ENCODE results near the gene FSTL4.

FSTL4 gene

DNA sequence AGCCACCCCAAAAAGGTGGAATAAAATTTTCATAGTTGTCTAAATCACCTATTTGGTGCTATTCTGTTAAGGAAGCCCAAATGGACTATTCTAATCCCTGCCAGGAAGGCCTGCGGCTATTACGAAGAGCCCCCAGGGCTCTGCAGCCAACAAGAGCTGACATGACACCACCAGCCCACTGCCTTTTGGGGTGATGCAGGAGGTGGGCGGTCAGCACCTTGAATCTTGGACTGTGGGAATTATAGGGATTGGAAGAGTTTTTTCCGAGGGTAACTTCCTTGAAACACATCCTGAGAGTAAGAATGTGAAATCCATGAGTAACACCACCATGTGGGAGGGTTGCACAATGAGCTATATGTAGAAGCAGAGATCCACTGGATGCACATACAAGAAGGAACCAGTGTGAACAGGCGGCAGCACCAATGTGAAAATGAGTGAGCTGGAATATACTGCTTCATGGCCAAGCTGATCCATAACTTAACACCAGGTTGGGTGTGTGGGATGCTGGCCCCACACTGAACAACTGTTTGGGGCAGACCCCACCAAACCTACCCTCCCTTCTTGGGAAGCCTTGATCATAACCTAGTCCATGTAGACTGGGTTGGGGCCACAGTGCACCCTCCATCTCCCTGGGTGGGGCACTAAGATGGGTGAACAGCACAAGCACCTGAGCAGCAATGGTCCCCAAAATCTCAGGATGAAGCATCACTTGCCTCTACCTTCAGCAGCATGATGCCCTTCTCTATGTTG, 239.0 kb downstream of the FSTL4 start:
- Histone ChIP-seq H3K79me2 (ENCODE audit: insufficient read depth, low read length) (no peaks in the 10 kb centered on the region), H3K36me3 (ENCODE audit: insufficient read depth, low read length) (no peaks in the 10 kb centered on the region), H3K27me3 (ENCODE audit: insufficient read depth, low read length, poor library complexity) (no peaks in the 10 kb centered on the region), H4K20me1 (ENCODE audit: insufficient read depth, low read length) (no peaks in the 10 kb centered on the region), H3K4me3 (ENCODE audit: low read depth in 1 of 2, low read length in 2 of 2) (no peak overlapping the region), H2AFZ (ENCODE audit: low read depth, low read length) (no peak overlapping the region), H3K4me1 (ENCODE audit: insufficient read depth, low read length) (no peaks in the 10 kb centered on the region), H3K9ac (ENCODE audit: low read depth, low read length) (no peak overlapping the region), H3K27ac (ENCODE audit: low read length) (no peak overlapping the region), H3K9me3 (ENCODE audit: insufficient read depth, low read length, severe bottlenecking) (peaks cover 9% of the 10 kb centered on the region), H3K4me2 (ENCODE audit: insufficient read depth, low read length) (no peak overlapping the region)
- ATAC-seq (ENCODE audit: insufficient read depth, low read depth) (no peak), DNase-seq (no peak)
- TF ChIP-seq EZH2 (IDR thresholded peaks at IDR 0.05; ENCODE audit: borderline replicate concordance, low read depth, low read length, severe bottlenecking) = no peak
- TF ChIP-seq, protein P1, sequence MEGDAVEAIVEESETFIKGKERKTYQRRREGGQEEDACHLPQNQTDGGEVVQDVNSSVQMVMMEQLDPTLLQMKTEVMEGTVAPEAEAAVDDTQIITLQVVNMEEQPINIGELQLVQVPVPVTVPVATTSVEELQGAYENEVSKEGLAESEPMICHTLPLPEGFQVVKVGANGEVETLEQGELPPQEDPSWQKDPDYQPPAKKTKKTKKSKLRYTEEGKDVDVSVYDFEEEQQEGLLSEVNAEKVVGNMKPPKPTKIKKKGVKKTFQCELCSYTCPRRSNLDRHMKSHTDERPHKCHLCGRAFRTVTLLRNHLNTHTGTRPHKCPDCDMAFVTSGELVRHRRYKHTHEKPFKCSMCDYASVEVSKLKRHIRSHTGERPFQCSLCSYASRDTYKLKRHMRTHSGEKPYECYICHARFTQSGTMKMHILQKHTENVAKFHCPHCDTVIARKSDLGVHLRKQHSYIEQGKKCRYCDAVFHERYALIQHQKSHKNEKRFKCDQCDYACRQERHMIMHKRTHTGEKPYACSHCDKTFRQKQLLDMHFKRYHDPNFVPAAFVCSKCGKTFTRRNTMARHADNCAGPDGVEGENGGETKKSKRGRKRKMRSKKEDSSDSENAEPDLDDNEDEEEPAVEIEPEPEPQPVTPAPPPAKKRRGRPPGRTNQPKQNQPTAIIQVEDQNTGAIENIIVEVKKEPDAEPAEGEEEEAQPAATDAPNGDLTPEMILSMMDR (IDR thresholded peaks at IDR 0.05; ENCODE audit: borderline replicate concordance, extremely low read depth, low read length, poor library complexity, severe bottlenecking) = no peak

DNA sequence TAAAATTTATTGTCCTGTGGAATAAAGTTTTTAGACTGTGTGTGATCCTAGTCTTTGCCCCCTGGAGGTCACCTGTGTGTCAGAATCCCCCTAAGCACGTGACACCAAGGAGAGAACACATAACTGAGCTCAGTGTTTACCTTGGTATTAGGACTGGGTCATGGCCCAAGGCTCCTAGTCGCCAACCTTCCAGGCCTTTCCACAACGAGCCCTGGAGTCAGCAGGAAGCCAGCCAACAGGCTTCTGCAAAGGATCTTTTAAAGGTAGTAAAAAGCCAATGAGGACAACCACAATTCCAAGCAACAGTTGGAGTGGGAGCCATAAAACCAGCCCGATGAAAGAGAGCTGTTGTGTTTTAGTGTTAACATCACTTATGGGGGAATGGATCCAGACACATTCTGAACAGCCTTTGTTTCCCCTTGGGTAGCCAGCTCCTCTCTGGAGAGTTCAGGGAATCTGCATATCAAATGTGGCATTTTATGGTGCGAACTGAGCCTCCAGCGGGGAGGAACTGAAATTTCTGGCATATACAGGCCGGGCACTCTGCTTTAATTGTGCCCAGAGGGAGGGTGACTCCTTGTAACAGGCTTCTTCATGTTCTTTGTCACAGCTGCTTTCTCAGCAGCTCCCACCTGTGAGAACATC, 239.9 kb downstream of the FSTL4 start:
- no peak for ATAC-seq (ENCODE audit: insufficient read depth, low read depth)

DNA sequence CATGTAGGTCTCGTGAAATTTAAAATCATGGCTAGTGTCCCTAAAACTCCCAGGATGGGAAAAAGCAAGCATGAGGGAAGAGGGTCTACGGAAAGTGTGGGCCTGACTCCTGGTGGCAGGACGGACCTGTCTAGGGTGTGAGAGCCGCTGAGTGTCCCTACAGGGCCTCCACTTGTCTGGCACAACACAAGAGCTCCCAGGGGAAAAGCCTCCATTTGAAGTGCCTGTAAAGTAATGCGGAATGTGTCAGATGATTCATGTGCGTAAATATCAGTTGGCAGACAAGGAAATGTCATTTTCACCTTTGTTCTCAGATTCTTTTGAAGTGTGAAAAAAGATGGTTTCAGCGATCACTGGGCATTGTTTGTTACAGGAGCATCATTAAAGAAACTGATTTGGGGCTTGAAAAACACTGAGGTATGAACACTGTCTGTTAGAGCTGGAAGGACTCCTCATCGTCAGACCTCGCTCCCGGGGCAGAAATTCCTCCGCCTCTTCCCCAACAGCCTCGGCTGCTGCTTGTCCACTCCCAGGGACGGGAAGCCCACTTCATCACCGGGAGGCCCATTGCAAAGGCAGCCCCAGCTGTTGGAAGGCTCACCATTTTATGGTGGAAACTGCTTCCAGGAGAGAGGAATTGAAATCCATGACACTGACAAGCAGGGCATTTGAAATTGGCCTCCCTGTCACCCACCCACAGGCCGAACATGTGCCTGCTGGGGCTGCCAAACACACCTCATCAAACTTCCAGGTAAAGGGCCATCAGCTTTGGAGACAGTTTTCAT, 240.8 kb downstream of the FSTL4 start:
- Histone ChIP-seq H3K79me2 (ENCODE audit: insufficient read depth, low read length) (no peaks in the 10 kb centered on the region), H4K20me1 (ENCODE audit: insufficient read depth, low read length) (no peaks in the 10 kb centered on the region), H3K4me1 (ENCODE audit: insufficient read depth, low read length) (no peaks in the 10 kb centered on the region), H2AFZ (ENCODE audit: low read depth, low read length) (no peak overlapping the region), H3K4me2 (ENCODE audit: insufficient read depth, low read length) (no peak overlapping the region), H3K9me3 (ENCODE audit: insufficient read depth, low read length, severe bottlenecking) (no peaks in the 10 kb centered on the region), H3K4me3 (ENCODE audit: low read depth in 1 of 2, low read length in 2 of 2) (no peak overlapping the region), H3K36me3 (ENCODE audit: insufficient read depth, low read length) (no peaks in the 10 kb centered on the region), H3K27ac (ENCODE audit: low read length) (no peak overlapping the region), H3K9ac (ENCODE audit: low read depth, low read length) (no peak overlapping the region), H3K27me3 (ENCODE audit: insufficient read depth, low read length, poor library complexity) (no peaks in the 10 kb centered on the region)
- TF ChIP-seq, protein P1 (IDR thresholded peaks at IDR 0.05; ENCODE audit: borderline replicate concordance, extremely low read depth, low read length, poor library complexity, severe bottlenecking) = no peak
- TF ChIP-seq EZH2 (IDR thresholded peaks at IDR 0.05; ENCODE audit: borderline replicate concordance, low read depth, low read length, severe bottlenecking) = no peak
- no peak for ATAC-seq (ENCODE audit: insufficient read depth, low read depth)
- no peak for DNase-seq

More for the DNA sequence above, 239.9 kb downstream of the FSTL4 start:
- Histone ChIP-seq H3K27me3 (ENCODE audit: insufficient read depth, low read length, poor library complexity) (no peaks in the 10 kb centered on the region), H3K27ac (ENCODE audit: low read length) (no peak overlapping the region), H3K36me3 (ENCODE audit: insufficient read depth, low read length) (no peaks in the 10 kb centered on the region), H3K79me2 (ENCODE audit: insufficient read depth, low read length) (no peaks in the 10 kb centered on the region), H2AFZ (ENCODE audit: low read depth, low read length) (no peak overlapping the region), H3K9ac (ENCODE audit: low read depth, low read length) (no peak overlapping the region), H3K4me3 (ENCODE audit: low read depth in 1 of 2, low read length in 2 of 2) (no peak overlapping the region), H3K4me1 (ENCODE audit: insufficient read depth, low read length) (no peaks in the 10 kb centered on the region), H3K9me3 (ENCODE audit: insufficient read depth, low read length, severe bottlenecking) (peaks cover 5% of the 10 kb centered on the region), H3K4me2 (ENCODE audit: insufficient read depth, low read length) (no peak overlapping the region), H4K20me1 (ENCODE audit: insufficient read depth, low read length) (no peaks in the 10 kb centered on the region)
- no peak for TF ChIP-seq EZH2 (IDR thresholded peaks at IDR 0.05; ENCODE audit: borderline replicate concordance, low read depth, low read length, severe bottlenecking)
- TF ChIP-seq, protein P1 (IDR thresholded peaks at IDR 0.05; ENCODE audit: borderline replicate concordance, extremely low read depth, low read length, poor library complexity, severe bottlenecking) = no peak
- DNase-seq = no peak
